MG63 (cell line): ENCODE data around the gene ABR. TPM values are rescaled to one million over a fixed set of nuclear protein-coding genes. Genes with fewer than 3 reads are reported as not detected.
"Not testable (repeated sequence)": the region's sequence is repeated elsewhere in the genome, so short reads cannot be mapped to it uniquely, and the experiment has no call there.

Experiments used
- DNase-seq: peaks from one replicate; pipeline ENCODE4 v3.0.0-alpha.2; 2020
- H3K27me3 ChIP-seq: fragments of 250-450 bp; sonication (Bioruptor Pico); 2 replicates; pipeline ENCODE4 v1.5.1; 2020; ENCODE audit warnings: mild to moderate bottlenecking, moderate library complexity
- H3K36me3 ChIP-seq: fragments of 250-450 bp; sonication (Bioruptor Pico); 2 replicates; pipeline ENCODE4 v1.5.1; 2020; ENCODE audit warnings: mild to moderate bottlenecking, moderate library complexity
- H3K4me3 ChIP-seq: fragments of 250-450 bp; sonication (Bioruptor Pico); 2 replicates; pipeline ENCODE4 v1.5.1; 2020; ENCODE audit warnings: mild to moderate bottlenecking, moderate library complexity
- H3K9me3 ChIP-seq: fragments of 250-450 bp; sonication (Bioruptor Pico); 2 replicates; pipeline ENCODE4 v1.5.1; 2020; ENCODE audit warnings: mild to moderate bottlenecking, moderate library complexity
- total RNA-seq: library from RNA; depleted of rRNA; stranded (reverse); fragments of >200 nt; shearing (Covaris generic); gene quantifications from 2 replicates; pipeline ENCODE4 v1.2.3, GENCODE V29; 2014; ENCODE audit warnings: low replicate concordance

The ABR gene
- total RNA-seq, 1 experiment from 2014 or later, result 24.0 TPM

- no peak for DNase-seq
- peak overlapping the region; percentile 70 for H3K4me3 ChIP-seq
These were observed 203.5 kb downstream of the ABR start for GRCh38 chr17:976312-976711.

GRCh38 chr17:975371-975915 lies 204.3 kb downstream of the ABR start:
- peak overlapping the region; percentile 27 for H3K4me3 ChIP-seq
- no peak for DNase-seq

More at GRCh38 chr17:976312-976711, 203.5 kb downstream of the ABR start:
- Histone ChIP-seq H3K36me3 (peaks cover 26% of the 10 kb centered on the region), H3K9me3 (no peaks in the 10 kb centered on the region), H3K27me3 (no peaks in the 10 kb centered on the region)

GRCh38 chr17:974778-975177 lies 205.0 kb downstream of the ABR start:
- not testable (repeated sequence) for H3K4me3 ChIP-seq, H3K27me3 ChIP-seq, DNase-seq, H3K9me3 ChIP-seq
- peaks cover 29% of the 10 kb centered on the region for H3K36me3 ChIP-seq

More at GRCh38 chr17:975371-975915, 204.3 kb downstream of the ABR start:
- Histone ChIP-seq H3K9me3 (no peaks in the 10 kb centered on the region), H3K36me3 (peaks cover 26% of the 10 kb centered on the region), H3K27me3 (no peaks in the 10 kb centered on the region)

- Histone ChIP-seq H3K27me3 (no peaks in the 10 kb centered on the region), H3K9me3 (no peaks in the 10 kb centered on the region), H3K36me3 (peaks cover 38% of the 10 kb centered on the region), H3K4me3 (no peak overlapping the region)
- no peak for DNase-seq
These were observed 206.7 kb downstream of the ABR start for GRCh38 chr17:973053-973452.

- not testable (repeated sequence) for H3K4me3 ChIP-seq, DNase-seq, H3K27me3 ChIP-seq, H3K9me3 ChIP-seq
- H3K36me3 ChIP-seq, result peaks cover 31% of the 10 kb centered on the region
These were observed 207.9 kb downstream of the ABR start for GRCh38 chr17:971861-972260.

- H3K9me3 ChIP-seq, result no peaks in the 10 kb centered on the region
- H3K36me3 ChIP-seq, result peaks cover 26% of the 10 kb centered on the region
- H3K27me3 ChIP-seq, result no peaks in the 10 kb centered on the region
- H3K4me3 ChIP-seq, result peak overlapping the region; percentile 25
- DNase-seq, result no peak
These were observed 209.4 kb downstream of the ABR start for GRCh38 chr17:970364-970763.

GRCh38 chr17:969811-970355 lies 209.9 kb downstream of the ABR start:
- Histone ChIP-seq H3K9me3 (no peaks in the 10 kb centered on the region), H3K36me3 (peaks cover 26% of the 10 kb centered on the region), H3K27me3 (no peaks in the 10 kb centered on the region), H3K4me3 (peak overlapping the region; percentile 25)
- no peak for DNase-seq

- Histone ChIP-seq H3K9me3 (no peaks in the 10 kb centered on the region), H3K4me3 (peak overlapping the region; percentile 25), H3K27me3 (no peaks in the 10 kb centered on the region), H3K36me3 (peaks cover 29% of the 10 kb centered on the region)
- DNase-seq, result no peak
These were observed 210.7 kb downstream of the ABR start for GRCh38 chr17:968812-969730.

GRCh38 chr17:967122-967521 lies 212.7 kb downstream of the ABR start:
- Histone ChIP-seq H3K36me3 (peaks cover 27% of the 10 kb centered on the region), H3K9me3 (no peaks in the 10 kb centered on the region), H3K4me3 (no peak overlapping the region), H3K27me3 (no peaks in the 10 kb centered on the region)
- no peak for DNase-seq

GRCh38 chr17:965311-965989 lies 214.3 kb downstream of the ABR start:
- DNase-seq, result no peak
- no peaks in the 10 kb centered on the region for H3K9me3 ChIP-seq
- H3K27me3 ChIP-seq, result no peaks in the 10 kb centered on the region
- peaks cover 33% of the 10 kb centered on the region for H3K36me3 ChIP-seq
- no peak overlapping the region for H3K4me3 ChIP-seq

- H3K36me3 ChIP-seq, result peaks cover 30% of the 10 kb centered on the region
- no peak for DNase-seq
- H3K4me3 ChIP-seq, result no peak overlapping the region
- H3K27me3 ChIP-seq, result no peaks in the 10 kb centered on the region
- H3K9me3 ChIP-seq, result no peaks in the 10 kb centered on the region
These were observed 214.9 kb downstream of the ABR start for GRCh38 chr17:964876-965275.

- no peaks in the 10 kb centered on the region for H3K27me3 ChIP-seq
- H3K9me3 ChIP-seq, result no peaks in the 10 kb centered on the region
- DNase-seq, result no peak
- H3K36me3 ChIP-seq, result peaks cover 18% of the 10 kb centered on the region
- H3K4me3 ChIP-seq, result no peak overlapping the region
These were observed 217.1 kb downstream of the ABR start for GRCh38 chr17:962670-963069.

GRCh38 chr17:962166-962565 lies 217.6 kb downstream of the ABR start:
- peaks cover 18% of the 10 kb centered on the region for H3K36me3 ChIP-seq
- no peak for DNase-seq
- no peak overlapping the region for H3K4me3 ChIP-seq
- no peaks in the 10 kb centered on the region for H3K27me3 ChIP-seq
- no peaks in the 10 kb centered on the region for H3K9me3 ChIP-seq

- Histone ChIP-seq H3K4me3 (no peak overlapping the region), H3K36me3 (peaks cover 18% of the 10 kb centered on the region), H3K9me3 (no peaks in the 10 kb centered on the region), H3K27me3 (no peaks in the 10 kb centered on the region)
- DNase-seq, result no peak
These were observed 220.9 kb downstream of the ABR start for GRCh38 chr17:958712-959451.

GRCh38 chr17:957856-958421 lies 221.8 kb downstream of the ABR start:
- Histone ChIP-seq H3K4me3 (no peak overlapping the region), H3K36me3 (peaks cover 18% of the 10 kb centered on the region), H3K9me3 (no peaks in the 10 kb centered on the region), H3K27me3 (no peaks in the 10 kb centered on the region)
- no peak for DNase-seq

- H3K36me3 ChIP-seq, result peaks cover 15% of the 10 kb centered on the region
- H3K4me3 ChIP-seq, result no peak overlapping the region
- H3K27me3 ChIP-seq, result no peaks in the 10 kb centered on the region
- no peak for DNase-seq
- no peaks in the 10 kb centered on the region for H3K9me3 ChIP-seq
These were observed 222.9 kb downstream of the ABR start for GRCh38 chr17:956905-957304.
